ENCODE results near the gene NUMBL.

Gene NUMBL

GRCh38 chr19:40642757-40643305 lies 47.6 kb downstream of the NUMBL start:
- no peak for TF ChIP-seq TAF1 (IDR thresholded peaks at IDR 0.05; ENCODE audit: borderline replicate concordance, insufficient read depth, low read length)

- TF ChIP-seq FOXP2 (optimal IDR thresholded peaks at IDR 0.05; ENCODE audit: borderline replicate concordance, extremely low read depth, extremely low read length, insufficient read depth) (no peak), TAF1 (IDR thresholded peaks at IDR 0.05; ENCODE audit: borderline replicate concordance, insufficient read depth, low read length) (no peak), SIN3A (IDR thresholded peaks at IDR 0.05; ENCODE audit: borderline replicate concordance, insufficient read depth, low read length) (no peak), POLR2AphosphoS5 (IDR thresholded peaks at IDR 0.05; ENCODE audit: low read depth, low read length) (no peak), REST (IDR thresholded peaks at IDR 0.05; ENCODE audit: insufficient read depth in 1 of 2, low read depth in 2 of 2, low read length in 2 of 2) (no peak)
These were observed 48.3 kb downstream of the NUMBL start for GRCh38 chr19:40642051-40642706.

GRCh38 chr19:40641281-40641680 lies 49.2 kb downstream of the NUMBL start:
- no peak for TF ChIP-seq TAF1 (IDR thresholded peaks at IDR 0.05; ENCODE audit: borderline replicate concordance, insufficient read depth, low read length)
- TF ChIP-seq POLR2AphosphoS5 (IDR thresholded peaks at IDR 0.05; ENCODE audit: low read depth, low read length), result no peak
- TF ChIP-seq FOXP2 (optimal IDR thresholded peaks at IDR 0.05; ENCODE audit: borderline replicate concordance, extremely low read depth, extremely low read length, insufficient read depth), result no peak
- no peak for TF ChIP-seq SIN3A (IDR thresholded peaks at IDR 0.05; ENCODE audit: borderline replicate concordance, insufficient read depth, low read length)
- no peak for TF ChIP-seq REST (IDR thresholded peaks at IDR 0.05; ENCODE audit: insufficient read depth in 1 of 2, low read depth in 2 of 2, low read length in 2 of 2)

DNA sequence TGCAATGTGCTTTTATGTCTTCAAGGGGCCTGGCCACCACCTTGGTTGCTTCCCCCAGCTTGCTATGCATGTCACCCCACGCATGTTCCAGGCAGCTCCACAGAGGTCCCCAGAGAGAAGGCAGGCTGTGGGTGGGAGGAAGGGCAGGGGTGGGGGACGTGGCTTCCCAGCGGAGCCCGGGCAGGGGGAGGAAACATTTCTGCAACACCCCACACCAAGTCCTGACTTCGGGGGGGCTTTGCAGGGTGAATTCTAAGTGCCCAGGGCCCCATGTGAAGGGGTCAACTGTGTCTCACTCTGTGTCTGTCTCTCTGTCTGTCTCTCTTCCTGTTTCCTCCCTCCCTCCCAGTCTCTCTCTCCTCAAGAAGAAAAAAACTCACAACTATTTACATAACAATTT lies 49.7 kb downstream of the NUMBL start:
- TF ChIP-seq REST (IDR thresholded peaks at IDR 0.05; ENCODE audit: insufficient read depth in 1 of 2, low read depth in 2 of 2, low read length in 2 of 2), result no peak
- TF ChIP-seq POLR2AphosphoS5 (IDR thresholded peaks at IDR 0.05; ENCODE audit: low read depth, low read length), result no peak
- no peak for TF ChIP-seq TAF1 (IDR thresholded peaks at IDR 0.05; ENCODE audit: borderline replicate concordance, insufficient read depth, low read length)
- no peak for TF ChIP-seq SIN3A (IDR thresholded peaks at IDR 0.05; ENCODE audit: borderline replicate concordance, insufficient read depth, low read length)
- TF ChIP-seq FOXP2 (optimal IDR thresholded peaks at IDR 0.05; ENCODE audit: borderline replicate concordance, extremely low read depth, extremely low read length, insufficient read depth), result no peak

DNA sequence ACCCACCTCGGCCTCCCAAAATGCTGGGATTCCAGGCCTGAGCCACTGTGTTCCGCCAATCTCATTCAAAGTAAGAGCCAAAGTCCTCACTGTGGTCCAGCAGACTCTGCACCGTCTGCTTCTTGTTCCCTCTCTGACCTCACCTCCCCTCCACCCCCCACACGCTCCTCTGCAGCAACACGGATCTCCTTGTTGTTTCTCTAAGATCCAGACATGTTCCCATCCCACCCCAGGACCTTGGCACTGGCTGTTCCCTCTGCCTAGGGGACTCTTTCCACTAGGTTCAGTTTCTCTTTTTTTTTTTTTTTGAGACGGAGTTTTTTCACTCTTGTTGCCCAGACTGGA lies 50.8 kb downstream of the NUMBL start:
- TF ChIP-seq SIN3A (IDR thresholded peaks at IDR 0.05; ENCODE audit: borderline replicate concordance, insufficient read depth, low read length) (no peak), REST (IDR thresholded peaks at IDR 0.05; ENCODE audit: insufficient read depth in 1 of 2, low read depth in 2 of 2, low read length in 2 of 2) (no peak), FOXP2 (optimal IDR thresholded peaks at IDR 0.05; ENCODE audit: borderline replicate concordance, extremely low read depth, extremely low read length, insufficient read depth) (no peak), TAF1 (IDR thresholded peaks at IDR 0.05; ENCODE audit: borderline replicate concordance, insufficient read depth, low read length) (no peak; the same call in 1 of the 2 replicates), POLR2AphosphoS5 (IDR thresholded peaks at IDR 0.05; ENCODE audit: low read depth, low read length) (no peak)
